GM19043 (cell line): ENCODE results near the gene SEC24C.

Source experiments
- ATAC-seq: cut with Tn5 transposase; IDR thresholded peaks from one replicate; pipeline ENCODE4 v1.9.1; 2021; ENCODE audit warnings: low read depth; ENCODE audit not compliant: unreplicated experiment

Gene SEC24C

DNA sequence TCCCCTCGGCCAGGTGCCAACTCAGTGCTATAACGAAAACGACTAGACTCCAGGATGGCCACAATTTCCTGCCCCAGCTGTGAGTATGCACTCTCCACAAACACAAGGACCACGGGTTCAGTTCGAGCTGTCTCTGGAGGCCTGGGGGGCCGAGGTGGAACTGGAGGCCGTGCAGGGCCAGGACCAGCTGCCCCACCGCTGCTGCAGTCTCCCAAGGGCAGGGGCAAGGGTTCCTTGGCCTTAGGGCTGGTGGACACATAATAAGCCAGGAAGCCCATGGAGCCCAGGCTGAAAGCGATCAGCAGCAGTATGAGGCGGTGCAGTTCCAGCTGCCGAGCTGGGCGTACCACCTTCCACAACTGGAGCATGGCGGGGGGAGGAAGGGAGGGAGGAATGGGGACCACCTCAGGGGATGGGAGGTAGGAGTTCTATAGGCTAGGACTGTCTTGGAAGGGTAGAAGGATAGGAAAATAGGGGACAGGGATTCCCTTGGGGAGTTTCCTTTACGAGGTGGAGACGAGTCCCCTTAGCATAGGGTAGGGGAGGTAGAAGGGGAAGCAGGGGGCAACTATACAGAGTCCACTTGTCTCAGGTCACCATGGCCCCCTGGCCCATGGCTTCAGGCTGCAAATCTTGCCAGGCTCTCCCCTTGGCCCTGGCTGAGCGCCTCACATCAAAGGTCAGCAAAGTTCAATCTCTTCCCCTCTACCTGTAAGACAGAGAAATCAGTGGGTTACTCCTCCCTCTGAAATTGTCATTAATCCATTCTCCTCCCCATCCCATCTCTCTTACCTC, 64.0 kb downstream of the SEC24C start:
- ATAC-seq = no peak

DNA sequence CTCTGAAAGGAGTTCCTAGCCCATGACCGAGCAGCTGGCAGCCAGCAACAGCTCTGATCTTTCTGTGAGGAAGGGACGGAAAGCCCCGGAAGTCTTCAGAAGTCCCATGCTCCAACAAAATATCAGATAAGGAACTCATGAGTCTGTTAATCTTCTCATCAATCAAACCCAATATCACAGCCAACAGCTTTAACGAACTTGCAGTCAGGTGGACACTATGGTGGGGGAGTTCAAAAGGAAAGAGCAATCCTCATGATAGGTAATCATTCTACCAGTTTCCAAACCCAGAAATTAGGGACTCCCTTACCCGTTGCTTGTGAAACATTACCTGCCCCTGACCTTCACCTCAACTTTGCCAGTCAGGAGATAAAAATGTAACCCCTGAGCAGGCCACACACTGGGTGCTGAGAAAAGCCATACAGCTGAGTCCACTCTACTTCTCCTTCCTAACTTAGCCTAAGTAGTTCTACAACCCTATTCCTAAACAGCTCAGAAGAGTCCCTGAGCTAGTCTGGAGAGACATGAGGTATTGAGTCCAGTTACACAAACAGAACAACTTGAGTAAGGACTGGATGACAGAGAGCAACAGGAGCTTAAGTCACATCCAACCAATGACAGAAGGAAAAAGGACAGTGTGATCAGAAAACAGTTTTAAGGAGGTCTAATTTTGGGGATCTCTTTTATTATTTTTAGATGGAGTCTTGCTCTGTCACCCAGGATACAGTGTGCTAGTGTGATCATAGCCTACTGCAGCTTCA, 65.1 kb downstream of the SEC24C start:
- ATAC-seq = no peak

DNA sequence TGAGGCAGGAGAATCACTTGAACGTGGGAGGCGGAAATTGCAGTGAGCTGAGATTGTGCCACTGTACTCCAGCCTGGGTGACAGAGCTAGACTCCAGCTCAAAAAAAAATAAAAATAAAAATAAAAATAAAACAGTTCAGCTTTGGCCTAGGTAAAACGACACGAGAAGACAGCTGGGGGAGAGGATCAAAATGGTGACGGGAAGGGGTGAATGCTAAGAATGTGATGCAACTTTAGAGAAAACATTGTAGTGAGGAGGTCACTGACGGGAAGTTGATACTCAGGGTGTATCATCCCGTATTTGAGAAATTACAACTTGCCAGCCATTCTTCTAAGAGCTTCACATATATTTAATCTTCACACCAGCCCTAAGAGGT, 66.2 kb downstream of the SEC24C start:
- no peak for ATAC-seq

GRCh38 chr10:73810735-73811465, 66.7 kb downstream of the SEC24C start:
- peak; percentile 25 for ATAC-seq

DNA sequence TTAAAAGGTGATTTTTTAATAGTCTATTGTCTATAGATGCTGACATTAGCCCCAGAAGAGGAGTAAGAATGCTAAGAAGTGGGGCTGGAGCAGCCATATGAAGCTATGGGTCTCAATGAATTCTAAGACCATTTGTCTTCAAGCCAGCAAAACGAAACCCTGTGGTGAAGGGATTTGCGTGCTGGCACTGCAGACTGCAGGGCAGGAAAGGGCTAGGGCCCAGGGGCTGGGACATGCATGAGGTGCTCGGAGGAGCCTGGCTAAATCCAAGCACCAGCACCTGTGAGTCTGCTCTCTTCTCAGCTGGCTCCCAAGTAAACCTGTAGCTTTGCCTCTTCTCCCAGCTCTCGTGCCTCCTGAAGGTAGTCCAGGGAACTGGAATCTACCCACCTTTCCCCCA, 68.5 kb downstream of the SEC24C start:
- no peak for ATAC-seq

- ATAC-seq = no peak
Measured at GRCh38 chr10:73813333-73813732, 69.2 kb downstream of the SEC24C start.

DNA sequence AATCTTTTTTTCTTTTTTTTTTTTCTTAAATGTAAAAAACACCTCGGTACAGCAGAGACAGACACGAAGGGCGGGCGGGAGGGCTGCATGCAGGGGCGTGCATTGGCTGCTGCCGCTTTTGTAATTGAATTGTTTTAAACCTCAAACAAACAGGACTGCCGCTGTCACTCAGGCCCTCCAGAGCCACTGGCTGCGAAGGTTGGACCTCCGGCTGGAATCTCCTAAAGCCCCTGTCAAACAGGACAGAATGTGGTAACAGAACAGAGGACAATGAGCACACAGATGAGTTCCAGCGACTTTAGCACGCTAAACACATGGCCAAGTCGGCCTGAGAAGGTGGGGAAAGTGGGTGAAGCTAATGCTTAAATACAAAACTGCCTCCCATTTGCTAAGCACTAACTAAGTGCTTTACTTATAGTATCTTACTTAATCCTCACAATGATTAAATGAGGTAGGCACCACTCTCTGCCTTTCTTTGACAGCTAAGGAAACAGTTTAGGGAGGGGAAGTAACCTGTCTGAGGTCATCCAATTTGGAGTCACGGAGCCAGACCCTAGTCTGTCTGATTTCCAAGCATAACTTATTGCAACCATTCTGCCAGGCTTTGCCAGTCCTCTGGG, 70.2 kb downstream of the SEC24C start:
- no peak for ATAC-seq

- ATAC-seq = no peak
Measured at GRCh38 chr10:73814896-73815718, 70.9 kb downstream of the SEC24C start.

- ATAC-seq = no peak
Measured at GRCh38 chr10:73815719-73816030, 71.5 kb downstream of the SEC24C start.

- no peak for ATAC-seq
Measured at GRCh38 chr10:73816917-73817729, 73.0 kb downstream of the SEC24C start.

DNA sequence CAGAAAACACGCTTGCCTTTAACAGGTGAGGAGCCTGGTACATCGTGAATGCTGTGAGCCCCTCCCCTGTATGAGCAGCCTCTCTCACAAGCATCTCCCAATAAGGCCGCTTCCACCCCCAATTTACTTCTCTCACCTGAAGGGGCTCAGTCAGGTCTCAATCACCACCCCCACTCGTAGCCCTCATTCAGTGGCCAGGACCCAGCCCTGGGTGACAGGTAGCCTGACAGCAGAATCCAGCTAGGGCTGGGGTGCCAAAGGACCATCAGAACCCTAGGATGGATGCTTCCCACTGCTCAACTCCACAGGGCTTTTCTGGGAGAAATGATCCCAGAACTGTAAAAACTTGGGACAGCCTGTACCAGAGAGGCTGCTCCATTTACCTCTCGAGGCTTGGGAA, 73.7 kb downstream of the SEC24C start:
- ATAC-seq = no peak

- no peak for ATAC-seq
Measured at GRCh38 chr10:73818402-73818801, 74.2 kb downstream of the SEC24C start.

- ATAC-seq = no peak
Measured at GRCh38 chr10:73819081-73819480, 74.9 kb downstream of the SEC24C start.

DNA sequence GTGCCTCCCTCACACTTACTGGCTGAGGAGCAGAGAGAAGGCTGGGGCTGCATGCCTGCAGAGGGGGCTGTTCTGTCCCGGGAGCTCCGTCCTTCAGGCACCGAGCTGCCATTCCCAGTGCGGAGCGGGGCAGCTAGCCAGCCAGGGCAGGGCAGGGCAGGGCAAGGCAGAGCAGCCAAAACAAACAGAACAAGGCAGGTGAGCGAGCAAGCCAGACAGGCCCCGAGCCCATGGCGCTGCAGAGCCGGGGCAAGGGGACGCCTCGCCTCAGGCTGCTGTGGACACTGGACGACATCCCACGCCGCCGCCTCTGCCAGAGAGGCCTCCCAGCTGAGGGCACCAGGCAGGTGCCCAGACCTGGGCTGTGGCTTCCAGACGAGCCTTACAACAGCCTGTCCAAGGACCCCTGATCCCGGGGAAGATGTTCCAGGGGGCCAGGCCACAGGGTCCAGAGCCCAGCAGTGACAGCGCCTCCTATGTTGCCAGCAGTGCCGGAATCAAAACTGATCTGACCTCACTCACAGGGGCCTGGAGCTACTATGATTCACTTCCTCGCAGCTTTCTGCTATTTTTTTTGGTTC, 75.4 kb downstream of the SEC24C start:
- ATAC-seq = no peak
